OCI-LY7 (cell line): ENCODE data around the gene MACROD2. TPM values are rescaled to one million over a fixed set of nuclear protein-coding genes. Genes with fewer than 3 reads are reported as not detected.

Source experiments
- BruUV-seq: library from RNA; stranded (reverse); fragments of 400-500 nt; replicated peaks from 2 replicates; lab custom pipeline; 2021; lab: Mats Ljungman, UMichigan
- CTCF ChIA-PET: fragments of 300-600 bp; sonication (Branson Sonifier 250); formaldehyde crosslinking; loops from one replicate; lab custom pipeline; 2022; ENCODE audit warnings: antibody characterized with exemption; ENCODE audit not compliant: unreplicated experiment; lab: Charles Lee
- POLR2A ChIA-PET: fragments of 300-600 bp; sonication (Branson Sonifier 250); formaldehyde crosslinking; loops from one replicate; lab custom pipeline; 2022; ENCODE audit warnings: antibody characterized with exemption; lab: Charles Lee
- DNase-seq: peaks from one replicate; pipeline ENCODE4 v3.0.0-alpha.2; 2015; ENCODE audit warnings: low spot score
- H2AFZ ChIP-seq: fragments of 200-600 bp; sonication (generic), shearing (Covaris generic); 2 replicates; pipeline ENCODE4 v1.6.1; 2014; ENCODE audit warnings: mild to moderate bottlenecking, antibody characterized with exemption, low read length, moderate library complexity
- H3K27ac ChIP-seq: fragments of 200-600 bp; sonication (generic); 2 replicates; pipeline ENCODE4 v1.5.1; 2014; ENCODE audit warnings: mixed run types, low read depth, mild to moderate bottlenecking, moderate library complexity, low read length, inconsistent platforms; ENCODE audit not compliant: poor library complexity, severe bottlenecking
- H3K36me3 ChIP-seq: fragments of 200-600 bp; sonication (generic); 2 replicates; pipeline ENCODE4 v1.6.1; 2014; ENCODE audit warnings: mild to moderate bottlenecking, antibody characterized with exemption, low read length, moderate library complexity, mixed read lengths; ENCODE audit not compliant: insufficient read depth
- H3K4me1 ChIP-seq: fragments of 200-600 bp; sonication (generic); 2 replicates; pipeline ENCODE4 v1.5.1; 2014; ENCODE audit warnings: mild to moderate bottlenecking, low read length; ENCODE audit not compliant: insufficient read depth, poor library complexity, severe bottlenecking
- H3K4me2 ChIP-seq: fragments of 200-600 bp; sonication (generic); 2 replicates; pipeline ENCODE4 v1.6.1; 2014; ENCODE audit warnings: mild to moderate bottlenecking, low read length
- H3K4me3 ChIP-seq: fragments of 200-600 bp; sonication (generic); 2 replicates; pipeline ENCODE4 v1.5.1; 2014; ENCODE audit warnings: mild to moderate bottlenecking, low read depth, low read length; ENCODE audit not compliant: poor library complexity, severe bottlenecking
- H3K79me2 ChIP-seq: fragments of 200-600 bp; sonication (generic); 2 replicates; pipeline ENCODE4 v1.6.1; 2016; ENCODE audit warnings: low read depth, mild to moderate bottlenecking, low read length, moderate library complexity, mixed read lengths; ENCODE audit not compliant: insufficient read depth
- H3K9me2 ChIP-seq: fragments of 200-600 bp; sonication (generic); 2 replicates; pipeline ENCODE4 v1.6.1; 2016; ENCODE audit warnings: mild to moderate bottlenecking, low read length, mixed read lengths; ENCODE audit not compliant: insufficient read depth
- H3K9me3 ChIP-seq: fragments of 200-600 bp; sonication (generic); 2 replicates; pipeline ENCODE4 v1.6.1; 2014; ENCODE audit warnings: mild to moderate bottlenecking, mixed run types, low read length, mixed read lengths
- H4K20me1 ChIP-seq: fragments of 200-600 bp; sonication (generic); 2 replicates; pipeline ENCODE4 v1.6.1; 2014; ENCODE audit warnings: mild to moderate bottlenecking, antibody characterized with exemption, low read length, moderate library complexity, mixed read lengths; ENCODE audit not compliant: insufficient read depth
- CTCF ChIP-seq: fragments of 200-600 bp; sonication (generic); conservative IDR thresholded peaks from 2 replicates; pipeline ENCODE4 v1.5.1; 2014; ENCODE audit warnings: mild to moderate bottlenecking, antibody characterized with exemption, low read length, moderate library complexity, mixed read lengths
- EZH2phosphoT487 ChIP-seq: fragments of 200-600 bp; sonication (generic); IDR thresholded peaks from 2 replicates; pipeline ENCODE4 v1.6.1; 2018; ENCODE audit warnings: low read depth, borderline replicate concordance, mild to moderate bottlenecking, mixed run types, antibody characterized with exemption, low read length, moderate library complexity, mixed read lengths
- intact Hi-C: fragments of 100-400 bp; cut with micrococcal nuclease; formaldehyde crosslinking; loops from one replicate; pipeline ENCODE4 v1.10.0; 2022; ENCODE audit not compliant: unreplicated experiment
- total RNA-seq, 2 experiments: library from RNA; depleted of rRNA in 1 of 2; stranded (reverse); fragments of >200 nt in 1 of 2; shearing (Covaris generic) in 1 of 2; gene quantifications; 2 replicates each; pipeline ENCODE4 v1.2.3, GENCODE V29; 2014 to 2022

MACROD2 gene
- total RNA-seq, 2 experiments from 2014 or later, result 0.09 to 4.5 TPM

DNA sequence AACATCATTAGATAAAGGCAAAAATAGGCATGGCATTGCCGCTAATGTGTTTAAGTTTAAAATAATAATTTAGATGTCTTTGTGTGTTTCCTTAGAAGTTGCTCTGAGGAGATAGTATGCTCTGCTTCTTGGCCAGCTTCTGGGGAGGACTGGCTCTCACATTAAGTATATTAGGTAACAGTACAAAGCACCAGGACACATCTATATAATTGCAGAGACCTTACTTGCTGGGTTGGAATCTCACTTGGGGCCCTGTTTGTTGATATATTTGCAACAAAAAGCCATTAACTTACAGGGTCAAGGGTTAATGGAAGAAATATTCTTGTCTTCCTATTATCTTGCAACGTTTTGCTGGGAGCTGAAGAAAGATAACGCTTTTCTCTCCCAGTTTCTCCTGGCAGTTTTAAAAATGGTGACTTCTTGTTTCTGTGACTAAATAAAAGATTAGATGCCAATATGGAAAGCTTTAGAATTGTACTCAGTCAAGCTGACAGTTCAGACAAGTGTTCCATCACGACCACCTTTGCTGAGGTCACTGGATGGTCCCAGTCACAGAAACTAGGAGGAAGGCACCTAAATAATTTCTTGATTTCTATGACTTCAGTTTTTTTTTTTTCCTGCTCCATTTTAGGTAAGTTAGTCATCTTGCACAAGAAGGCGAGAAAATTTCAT is 804.4 kb downstream of the MACROD2 start:
- H3K36me3 ChIP-seq, result no peaks in the 10 kb centered on the region
- H4K20me1 ChIP-seq, result no peaks in the 10 kb centered on the region
- no peaks in the 10 kb centered on the region for H3K9me2 ChIP-seq
- intact Hi-C loops, result no loop called here
- no peaks in the 10 kb centered on the region for H3K9me3 ChIP-seq
- H3K4me3 ChIP-seq, result no peak overlapping the region
- BruUV-seq, result no TSS peak
- H2AFZ ChIP-seq, result no peak overlapping the region
- CTCF ChIA-PET, result no interaction called here
- H3K4me1 ChIP-seq, result no peaks in the 10 kb centered on the region
- TF ChIP-seq EZH2phosphoT487 (no peak), CTCF (no peak)
- no peak overlapping the region for H3K4me2 ChIP-seq
- no peak for DNase-seq
- POLR2A ChIA-PET, result interaction anchor here (0.6 kb wide), 1 partner anchor 179 kb away, joined by 8 read pairs; no protein-coding TSS in a partner anchor
- no peak overlapping the region for H3K27ac ChIP-seq
- H3K79me2 ChIP-seq, result no peaks in the 10 kb centered on the region

DNA sequence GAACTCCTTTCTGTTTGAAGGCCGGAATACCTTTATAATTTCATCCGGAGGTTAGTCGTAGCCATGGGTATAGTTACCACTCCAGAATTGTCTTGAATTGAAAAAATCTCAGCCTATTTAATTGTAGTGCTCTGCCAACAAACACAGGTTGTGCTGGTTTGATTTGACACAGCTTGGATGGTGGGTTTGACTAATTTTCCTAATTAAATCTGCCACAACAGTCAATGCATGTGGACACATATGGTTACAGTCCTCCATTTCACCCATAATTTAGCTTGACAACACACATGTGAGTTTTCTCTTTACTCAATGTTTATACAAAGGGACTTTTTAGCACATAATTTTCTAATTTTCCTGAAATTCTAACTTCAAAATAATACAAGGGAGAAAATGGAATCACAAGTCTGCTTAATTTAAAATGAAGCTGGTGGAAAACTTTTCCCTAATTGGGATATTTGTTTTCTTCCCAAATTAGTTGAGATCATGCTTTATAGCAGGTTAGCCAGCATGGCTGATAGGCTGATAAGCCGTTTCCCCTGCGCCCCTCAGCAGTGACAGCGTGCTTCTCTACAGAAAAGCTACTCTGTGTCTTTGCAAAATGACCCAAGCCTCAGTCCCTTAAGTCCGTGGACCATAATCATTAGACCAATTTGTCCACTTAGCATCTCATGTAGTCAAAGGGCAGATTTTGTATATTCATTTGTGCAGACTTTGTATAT is 805.5 kb downstream of the MACROD2 start:
- Histone ChIP-seq H3K79me2 (no peaks in the 10 kb centered on the region), H3K4me3 (no peak overlapping the region), H4K20me1 (no peaks in the 10 kb centered on the region), H3K9me3 (no peaks in the 10 kb centered on the region), H3K4me1 (no peaks in the 10 kb centered on the region), H3K27ac (no peak overlapping the region), H3K9me2 (no peaks in the 10 kb centered on the region), H2AFZ (no peak overlapping the region), H3K36me3 (no peaks in the 10 kb centered on the region), H3K4me2 (no peak overlapping the region)
- TF ChIP-seq EZH2phosphoT487 (no peak), CTCF (no peak)
- DNase-seq, result no peak
- BruUV-seq, result no TSS peak
- ChIA-PET CTCF (no interaction called here), POLR2A (interaction anchor here (0.5 kb wide), 1 partner anchor 270 kb away, joined by 3 read pairs; no protein-coding TSS in a partner anchor)
- intact Hi-C loops, result no loop called here
